ENCODE results near the gene TBC1D10A. TPM values are rescaled to one million over a fixed set of nuclear protein-coding genes. Genes with fewer than 3 reads are reported as not detected.
A peak's percentile ranks its signal among the peaks of the same experiment; 100 is the strongest.

The TBC1D10A gene
- polyA plus RNA-seq, 1 of the 3 experiments (the other 2 are of a cell fraction): 15.3 TPM

DNA sequence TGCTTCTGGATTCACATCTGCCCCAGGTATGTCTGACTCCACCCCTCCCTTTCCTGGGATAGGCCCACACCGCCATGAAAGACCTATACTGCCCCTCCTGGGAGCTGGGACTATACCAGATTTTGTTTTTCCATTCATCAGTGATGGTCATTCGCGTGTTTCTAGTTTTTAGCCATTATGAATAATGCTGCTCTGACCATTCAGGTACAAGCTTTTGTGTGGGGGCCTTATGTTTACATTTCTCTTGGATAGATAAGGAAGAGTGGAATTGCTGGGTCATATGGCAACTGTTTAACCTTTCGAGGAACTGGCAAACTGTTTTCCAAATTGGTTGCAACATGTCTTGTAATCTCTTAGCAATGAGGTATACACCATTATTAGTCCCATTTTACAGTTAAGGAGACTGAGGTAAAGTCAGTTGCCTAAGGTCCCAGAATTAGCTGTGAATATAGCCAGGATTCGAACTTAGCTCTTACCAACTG is 1.2 kb upstream of the TBC1D10A start:
- ChIA-PET POLR2A (interaction anchor here (1.9 kb wide), 1 partner anchor 29 kb away, joined by 8 read pairs; the partner anchor contains the start of genes CCDC157 and SF3A1), CTCF (interaction anchor here (1.2 to 7.7 kb wide), 3 partner anchors 9 to 72 kb away, joined by 3 to 42 read pairs (median 4); partner anchors contain the start of gene CASTOR1)
- Histone ChIP-seq H3K4me2 (no peak overlapping the region), H3K27ac (ENCODE audit: low read depth in 2 of 2, low read length in 1 of 2) (no peak overlapping the region), H3K4me3 (ENCODE audit: low read depth in 2 of 2, low read length in 1 of 2) (no peak overlapping the region), H3K79me2 (ENCODE audit: insufficient read depth) (peaks cover 29% of the 10 kb centered on the region), H3K9me3 (no peaks in the 10 kb centered on the region), H3K9ac (no peak overlapping the region), H2AFZ (ENCODE audit: low read depth) (0 out of 2 replicates have a peak overlapping the region, but pooled peaks have one; percentile 91), H3K9me2 (no peaks in the 10 kb centered on the region), H3K36me3 (replicated peaks in 1 of 2; ENCODE audit: control insufficient read depth in 1 of 2, insufficient read depth in 2 of 2, low read length in 1 of 2) (peaks cover 14 to 18% of the 10 kb centered on the region in 2 experiments), H3F3A (replicated peaks; ENCODE audit: insufficient read depth) (peaks cover 27% of the 10 kb centered on the region), H3K27me3 (ENCODE audit: insufficient read depth) (no peaks in the 10 kb centered on the region), H4K20me1 (ENCODE audit: insufficient read depth) (peaks cover 21% of the 10 kb centered on the region), H3K4me1 (ENCODE audit: control insufficient read depth in 1 of 2, insufficient read depth in 2 of 2, low read depth in 1 of 2, low read length in 1 of 2) (peaks cover 0 to 25% of the 10 kb centered on the region in 2 experiments; a peak in 2 of 4 replicates)
- WGBS (ENCODE audit: low lambda C conversion rate): 86% methylated on average over 5 of the region's 5 CpGs
- no peak for TF ChIP-seq USF1 (IDR thresholded peaks at IDR 0.05; ENCODE audit: borderline replicate concordance, low read depth)
- TF ChIP-seq, protein P1, sequence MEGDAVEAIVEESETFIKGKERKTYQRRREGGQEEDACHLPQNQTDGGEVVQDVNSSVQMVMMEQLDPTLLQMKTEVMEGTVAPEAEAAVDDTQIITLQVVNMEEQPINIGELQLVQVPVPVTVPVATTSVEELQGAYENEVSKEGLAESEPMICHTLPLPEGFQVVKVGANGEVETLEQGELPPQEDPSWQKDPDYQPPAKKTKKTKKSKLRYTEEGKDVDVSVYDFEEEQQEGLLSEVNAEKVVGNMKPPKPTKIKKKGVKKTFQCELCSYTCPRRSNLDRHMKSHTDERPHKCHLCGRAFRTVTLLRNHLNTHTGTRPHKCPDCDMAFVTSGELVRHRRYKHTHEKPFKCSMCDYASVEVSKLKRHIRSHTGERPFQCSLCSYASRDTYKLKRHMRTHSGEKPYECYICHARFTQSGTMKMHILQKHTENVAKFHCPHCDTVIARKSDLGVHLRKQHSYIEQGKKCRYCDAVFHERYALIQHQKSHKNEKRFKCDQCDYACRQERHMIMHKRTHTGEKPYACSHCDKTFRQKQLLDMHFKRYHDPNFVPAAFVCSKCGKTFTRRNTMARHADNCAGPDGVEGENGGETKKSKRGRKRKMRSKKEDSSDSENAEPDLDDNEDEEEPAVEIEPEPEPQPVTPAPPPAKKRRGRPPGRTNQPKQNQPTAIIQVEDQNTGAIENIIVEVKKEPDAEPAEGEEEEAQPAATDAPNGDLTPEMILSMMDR (IDR thresholded peaks at IDR 0.05): 0 out of 2 replicates have a peak, but pooled peaks have one; percentile 18
- peak; percentile 35 for DNase-seq

- H3K27me3 ChIP-seq (ENCODE audit: insufficient read depth): no peaks in the 10 kb centered on the region
- H2AFZ ChIP-seq (ENCODE audit: low read depth): 0 out of 2 replicates have a peak overlapping the region, but pooled peaks have one; percentile 41
- peaks cover 37% of the 10 kb centered on the region for H3K79me2 ChIP-seq (ENCODE audit: insufficient read depth)
- peaks cover 9 to 11% of the 10 kb centered on the region in 2 experiments for H3K36me3 ChIP-seq (replicated peaks in 1 of 2; ENCODE audit: control insufficient read depth in 1 of 2, insufficient read depth in 2 of 2, low read length in 1 of 2)
- H3K27ac ChIP-seq (ENCODE audit: low read depth in 2 of 2, low read length in 1 of 2): peak overlapping the region; percentile 42 to 48; a peak in 2 of 4 replicates
- no peaks in the 10 kb centered on the region for H3K9me2 ChIP-seq
- DNase-seq: peak; percentile 77
- H3K4me1 ChIP-seq (ENCODE audit: control insufficient read depth in 1 of 2, insufficient read depth in 2 of 2, low read depth in 1 of 2, low read length in 1 of 2): peaks cover 0 to 25% of the 10 kb centered on the region in 2 experiments; a peak in 2 of 4 replicates
- ChIA-PET CTCF (interaction anchor here (1.7 to 7.7 kb wide), 2 partner anchors 11 to 38 kb away, joined by 6 to 42 read pairs; partner anchors contain the start of gene CASTOR1), POLR2A (interaction anchor here (1.1 to 1.9 kb wide), 2 partner anchors 30 to 36 kb away, joined by 4 to 8 read pairs; partner anchors contain the start of genes CCDC157 and SF3A1)
- H4K20me1 ChIP-seq (ENCODE audit: insufficient read depth): peaks cover 21% of the 10 kb centered on the region
- no peaks in the 10 kb centered on the region for H3K9me3 ChIP-seq
- under 1% methylated on average over 18 of the region's 34 CpGs for WGBS (ENCODE audit: low lambda C conversion rate)
- H3K4me2 ChIP-seq: peak overlapping the region; percentile 95
- H3F3A ChIP-seq (replicated peaks; ENCODE audit: insufficient read depth): peaks cover 25% of the 10 kb centered on the region
- no peak for TF ChIP-seq TCF12 (IDR thresholded peaks at IDR 0.05)
- peak overlapping the region; percentile 72 to 79 for H3K4me3 ChIP-seq (ENCODE audit: low read depth in 2 of 2, low read length in 1 of 2)
- H3K9ac ChIP-seq: peak overlapping the region; percentile 74; the same call in 1 of the 2 replicates
These were observed 461 bp downstream of the TBC1D10A start for GRCh38 chr22:30326255-30326705.

DNA sequence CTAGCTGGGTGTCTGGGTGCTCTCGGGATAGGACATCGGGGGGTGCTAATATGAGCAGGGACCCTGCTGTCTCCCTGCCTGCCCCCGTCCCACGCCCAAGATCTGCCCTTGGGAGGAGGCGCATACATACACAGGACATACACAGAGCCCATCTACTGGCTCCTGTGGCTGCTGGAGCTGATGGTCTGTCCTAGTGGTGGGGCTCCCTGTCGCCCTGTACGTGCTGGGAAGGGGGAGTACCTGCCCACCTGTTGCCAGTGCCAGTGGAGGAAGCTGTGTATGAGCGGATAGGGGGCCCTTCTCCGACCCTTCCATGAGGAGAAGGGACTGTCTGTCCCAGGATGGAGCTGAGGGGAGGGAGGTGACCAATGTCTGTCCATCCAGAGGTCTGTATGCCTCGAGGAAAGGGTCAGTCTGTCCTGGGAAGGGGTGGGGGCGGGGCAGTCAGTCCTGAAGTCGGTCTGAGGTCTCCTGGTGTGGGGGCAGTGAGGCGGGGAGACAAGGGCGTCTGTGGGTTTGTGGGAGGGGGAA is 952 bp downstream of the TBC1D10A start:
- Histone ChIP-seq H3K9ac (peak overlapping the region; percentile 74; the same call in 1 of the 2 replicates), H4K20me1 (ENCODE audit: insufficient read depth) (peaks cover 21% of the 10 kb centered on the region)
- no peak for TF ChIP-seq GATA2 (CRISPR knock-in tag; IDR thresholded peaks at IDR 0.05)
- TF ChIP-seq, protein P2, sequence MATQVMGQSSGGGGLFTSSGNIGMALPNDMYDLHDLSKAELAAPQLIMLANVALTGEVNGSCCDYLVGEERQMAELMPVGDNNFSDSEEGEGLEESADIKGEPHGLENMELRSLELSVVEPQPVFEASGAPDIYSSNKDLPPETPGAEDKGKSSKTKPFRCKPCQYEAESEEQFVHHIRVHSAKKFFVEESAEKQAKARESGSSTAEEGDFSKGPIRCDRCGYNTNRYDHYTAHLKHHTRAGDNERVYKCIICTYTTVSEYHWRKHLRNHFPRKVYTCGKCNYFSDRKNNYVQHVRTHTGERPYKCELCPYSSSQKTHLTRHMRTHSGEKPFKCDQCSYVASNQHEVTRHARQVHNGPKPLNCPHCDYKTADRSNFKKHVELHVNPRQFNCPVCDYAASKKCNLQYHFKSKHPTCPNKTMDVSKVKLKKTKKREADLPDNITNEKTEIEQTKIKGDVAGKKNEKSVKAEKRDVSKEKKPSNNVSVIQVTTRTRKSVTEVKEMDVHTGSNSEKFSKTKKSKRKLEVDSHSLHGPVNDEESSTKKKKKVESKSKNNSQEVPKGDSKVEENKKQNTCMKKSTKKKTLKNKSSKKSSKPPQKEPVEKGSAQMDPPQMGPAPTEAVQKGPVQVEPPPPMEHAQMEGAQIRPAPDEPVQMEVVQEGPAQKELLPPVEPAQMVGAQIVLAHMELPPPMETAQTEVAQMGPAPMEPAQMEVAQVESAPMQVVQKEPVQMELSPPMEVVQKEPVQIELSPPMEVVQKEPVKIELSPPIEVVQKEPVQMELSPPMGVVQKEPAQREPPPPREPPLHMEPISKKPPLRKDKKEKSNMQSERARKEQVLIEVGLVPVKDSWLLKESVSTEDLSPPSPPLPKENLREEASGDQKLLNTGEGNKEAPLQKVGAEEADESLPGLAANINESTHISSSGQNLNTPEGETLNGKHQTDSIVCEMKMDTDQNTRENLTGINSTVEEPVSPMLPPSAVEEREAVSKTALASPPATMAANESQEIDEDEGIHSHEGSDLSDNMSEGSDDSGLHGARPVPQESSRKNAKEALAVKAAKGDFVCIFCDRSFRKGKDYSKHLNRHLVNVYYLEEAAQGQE (IDR thresholded peaks at IDR 0.05; ENCODE audit: low read depth, low read length): no peak
- no peak for TF ChIP-seq YY1 (IDR thresholded peaks at IDR 0.05; ENCODE audit: low read depth)
- TF ChIP-seq ELF1 (IDR thresholded peaks at IDR 0.05): no peak
- TF ChIP-seq JUND (IDR thresholded peaks at IDR 0.05): no peak
- TF ChIP-seq, protein P3, sequence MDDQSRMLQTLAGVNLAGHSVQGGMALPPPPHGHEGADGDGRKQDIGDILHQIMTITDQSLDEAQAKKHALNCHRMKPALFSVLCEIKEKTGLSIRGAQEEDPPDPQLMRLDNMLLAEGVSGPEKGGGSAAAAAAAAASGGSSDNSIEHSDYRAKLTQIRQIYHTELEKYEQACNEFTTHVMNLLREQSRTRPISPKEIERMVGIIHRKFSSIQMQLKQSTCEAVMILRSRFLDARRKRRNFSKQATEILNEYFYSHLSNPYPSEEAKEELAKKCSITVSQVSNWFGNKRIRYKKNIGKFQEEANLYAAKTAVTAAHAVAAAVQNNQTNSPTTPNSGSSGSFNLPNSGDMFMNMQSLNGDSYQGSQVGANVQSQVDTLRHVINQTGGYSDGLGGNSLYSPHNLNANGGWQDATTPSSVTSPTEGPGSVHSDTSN (IDR thresholded peaks at IDR 0.05): no peak
- TF ChIP-seq FOXJ3 (CRISPR knock-in tag; IDR thresholded peaks at IDR 0.05): no peak
- TF ChIP-seq POLR2AphosphoS5 (IDR thresholded peaks at IDR 0.05; ENCODE audit: low read depth, low read length): no peak
- TF ChIP-seq RAD21 (IDR thresholded peaks at IDR 0.05; ENCODE audit: low read length): no peak
- TF ChIP-seq NRF1 (IDR thresholded peaks at IDR 0.05; ENCODE audit: low read depth, low read length): no peak

More for the DNA sequence above, 952 bp downstream of the TBC1D10A start:
- Histone ChIP-seq H3K79me2 (ENCODE audit: insufficient read depth) (peaks cover 37% of the 10 kb centered on the region), H3K4me3 (ENCODE audit: low read depth in 2 of 2, low read length in 1 of 2) (peak overlapping the region; percentile 72 to 79), H3K4me1 (ENCODE audit: control insufficient read depth in 1 of 2, insufficient read depth in 2 of 2, low read depth in 1 of 2, low read length in 1 of 2) (peaks cover 0 to 25% of the 10 kb centered on the region in 2 experiments; a peak in 2 of 4 replicates), H2AFZ (ENCODE audit: low read depth) (no peak overlapping the region), H3K9me3 (no peaks in the 10 kb centered on the region), H3K9me2 (no peaks in the 10 kb centered on the region), H3F3A (replicated peaks; ENCODE audit: insufficient read depth) (peaks cover 25% of the 10 kb centered on the region), H3K4me2 (peak overlapping the region; percentile 95), H3K27ac (ENCODE audit: low read depth in 2 of 2, low read length in 1 of 2) (peak overlapping the region in 1 of 2 experiments; percentile 7; a peak in 1 of 4 replicates), H3K36me3 (replicated peaks in 1 of 2; ENCODE audit: control insufficient read depth in 1 of 2, insufficient read depth in 2 of 2, low read length in 1 of 2) (peaks cover 9 to 11% of the 10 kb centered on the region in 2 experiments), H3K27me3 (ENCODE audit: insufficient read depth) (no peaks in the 10 kb centered on the region)
- 30% methylated on average over 6 of the region's 14 CpGs for WGBS (ENCODE audit: low lambda C conversion rate)
- DNase-seq: no peak
- POLR2A ChIA-PET: no interaction called here
- CTCF ChIA-PET: interaction anchor here (1.7 to 7.7 kb wide), 2 partner anchors 10 to 37 kb away, joined by 6 to 42 read pairs; partner anchors contain the start of gene CASTOR1
